ENCODE results near the gene SRR. TPM values are rescaled to one million over a fixed set of nuclear protein-coding genes. Genes with fewer than 3 reads are reported as not detected.

SRR gene
- total and polyA plus RNA-seq, 10 of the 15 experiments (the other 5 are each of a cell fraction or from before 2014, with no cell fraction given), result 11.7 to 33.9 (median 20.2) TPM

- TF ChIP-seq CTCF (IDR thresholded peaks at IDR 0.05 in 2 of 3, conservative IDR thresholded peaks at IDR 0.05 in 1 of 3; ENCODE audit: control insufficient read depth in 2 of 3, extremely low read depth in 1 of 3, insufficient read depth in 1 of 3, low read depth in 3 of 3, low read length in 3 of 3) (peak in 2 of 3 experiments; percentile 29 to 45; a peak in 2 of 6 replicates), BHLHE40 (IDR thresholded peaks at IDR 0.05; ENCODE audit: borderline replicate concordance in 1 of 2, low read depth in 2 of 2, low read length in 1 of 2) (peak; percentile 80 to 85), NFIC (IDR thresholded peaks at IDR 0.05; ENCODE audit: low read depth, low read length) (no peak), ZZZ3 (IDR thresholded peaks at IDR 0.05; ENCODE audit: control insufficient read depth, insufficient read length, low read depth) (no peak), CUX1 (IDR thresholded peaks at IDR 0.05; ENCODE audit: insufficient replicate concordance, low read depth, low read length) (no peak), POU2F2 (IDR thresholded peaks at IDR 0.05; ENCODE audit: borderline replicate concordance, low read depth, low read length) (peak; percentile 57), SMAD5 (IDR thresholded peaks at IDR 0.05; ENCODE audit: low read depth) (peak; percentile 91), SMARCA5 (IDR thresholded peaks at IDR 0.05) (0 out of 2 replicates have a peak, but pooled peaks have one; percentile 26), TCF12 (IDR thresholded peaks at IDR 0.05; ENCODE audit: low read depth, low read length) (peak; percentile 77), POLR2AphosphoS2 (IDR thresholded peaks at IDR 0.05; ENCODE audit: low read depth, low read length) (peak; percentile 95), NR2F1 (conservative IDR thresholded peaks at IDR 0.05) (peak; percentile 29; the same call in 1 of the 2 replicates), EGR1 (IDR thresholded peaks at IDR 0.05; ENCODE audit: borderline replicate concordance in 1 of 2, low read depth in 2 of 2, low read length in 2 of 2) (0 out of 3 replicates have a peak, but pooled peaks of 1 of the 2 experiments have one; percentile 10), RAD51 (IDR thresholded peaks at IDR 0.05) (no peak), NBN (IDR thresholded peaks at IDR 0.05) (0 out of 2 replicates have a peak, but pooled peaks have one; percentile 68), YY1 (IDR thresholded peaks at IDR 0.05; ENCODE audit: low read depth, low read length) (peak; percentile 98), MAX (IDR thresholded peaks at IDR 0.05; ENCODE audit: low read depth, low read length) (peak; percentile 95), SMC3 (IDR thresholded peaks at IDR 0.05; ENCODE audit: borderline replicate concordance, low read length) (peak; percentile 23; the same call in 1 of the 2 replicates), USF2 (IDR thresholded peaks at IDR 0.05; ENCODE audit: borderline replicate concordance, low read depth, low read length) (no peak), WRNIP1 (IDR thresholded peaks at IDR 0.05; ENCODE audit: borderline replicate concordance, low read depth, low read length) (0 out of 2 replicates have a peak, but pooled peaks have one; percentile 30)
Observed at GRCh38 chr17:2336215-2336851, 32.6 kb downstream of the SRR start, which contains the start of gene TSR1 (continued).
